T-helper 1 cell treated with Interleukin-12 subunit alpha and Interleukin-12 subunit beta and Interleukin-4 antibody, amounts not matched to agents 30 μg/mL and 1 μg/mL, for 36 hours (primary cell): ENCODE measurements around the gene PMP22.

Source experiments
- H3K27ac Mint-ChIP-seq: one replicate; pipeline ENCODE4 v1.8.0; 2021; ENCODE audit warnings: mild to moderate bottlenecking, mixed read lengths
- H3K27me3 Mint-ChIP-seq: one replicate; pipeline ENCODE4 v1.8.0; 2021; ENCODE audit warnings: low read depth, mixed read lengths
- H3K36me3 Mint-ChIP-seq: one replicate; pipeline ENCODE4 v1.8.0; 2021; ENCODE audit warnings: low read depth, mixed read lengths
- H3K4me1 Mint-ChIP-seq: one replicate; pipeline ENCODE4 v1.8.0; 2021; ENCODE audit warnings: low read depth, mixed read lengths
- H3K4me3 Mint-ChIP-seq: one replicate; pipeline ENCODE4 v1.8.0; 2021; ENCODE audit warnings: mild to moderate bottlenecking, moderate library complexity, mixed read lengths
- H3K9me3 Mint-ChIP-seq: one replicate; pipeline ENCODE4 v1.8.0; 2021; ENCODE audit warnings: mixed read lengths

PMP22 gene

GRCh38 chr17:15267996-15268395 lies 2.9 kb upstream of the PMP22 start:
- Mint-ChIP-seq H3K27me3 (peaks cover 48% of the 10 kb centered on the region), H3K27ac (no peak overlapping the region), H3K4me3 (no peak overlapping the region), H3K4me1 (peaks cover 7% of the 10 kb centered on the region), H3K9me3 (no peaks in the 10 kb centered on the region), H3K36me3 (no peaks in the 10 kb centered on the region)

- Mint-ChIP-seq H3K9me3 (no peaks in the 10 kb centered on the region), H3K27me3 (peaks cover 62% of the 10 kb centered on the region), H3K4me1 (peaks cover 7% of the 10 kb centered on the region), H3K36me3 (no peaks in the 10 kb centered on the region), H3K4me3 (no peak overlapping the region), H3K27ac (no peak overlapping the region)
Observed at GRCh38 chr17:15266325-15267125, 1.4 kb upstream of the PMP22 start.

- Mint-ChIP-seq H3K9me3 (no peaks in the 10 kb centered on the region), H3K36me3 (no peaks in the 10 kb centered on the region), H3K27me3 (peaks cover 80% of the 10 kb centered on the region), H3K4me3 (no peak overlapping the region), H3K4me1 (peaks cover 5% of the 10 kb centered on the region), H3K27ac (no peak overlapping the region)
Observed at GRCh38 chr17:15264542-15264941, 584 bp downstream of the PMP22 start.

GRCh38 chr17:15263680-15264079 lies 1.4 kb downstream of the PMP22 start:
- Mint-ChIP-seq H3K36me3 (no peaks in the 10 kb centered on the region), H3K4me3 (no peak overlapping the region), H3K9me3 (no peaks in the 10 kb centered on the region), H3K27ac (no peak overlapping the region), H3K27me3 (peaks cover 89% of the 10 kb centered on the region), H3K4me1 (peaks cover 5% of the 10 kb centered on the region)

GRCh38 chr17:15263206-15263579 lies 1.9 kb downstream of the PMP22 start:
- Mint-ChIP-seq H3K4me3 (no peak overlapping the region), H3K27me3 (peaks cover 93% of the 10 kb centered on the region), H3K4me1 (peaks cover 5% of the 10 kb centered on the region), H3K9me3 (no peaks in the 10 kb centered on the region), H3K36me3 (no peaks in the 10 kb centered on the region), H3K27ac (no peak overlapping the region)

- Mint-ChIP-seq H3K4me3 (peak overlapping the region; percentile 22), H3K27ac (no peak overlapping the region), H3K4me1 (peaks cover 6% of the 10 kb centered on the region), H3K27me3 (peaks cover 87% of the 10 kb centered on the region), H3K36me3 (no peaks in the 10 kb centered on the region), H3K9me3 (no peaks in the 10 kb centered on the region)
Observed at GRCh38 chr17:15262291-15263205, 2.6 kb downstream of the PMP22 start.

GRCh38 chr17:15261802-15262290 lies 3.3 kb downstream of the PMP22 start:
- no peak overlapping the region for H3K27ac Mint-ChIP-seq
- peaks cover 9% of the 10 kb centered on the region for H3K4me1 Mint-ChIP-seq
- no peaks in the 10 kb centered on the region for H3K36me3 Mint-ChIP-seq
- peaks cover 87% of the 10 kb centered on the region for H3K27me3 Mint-ChIP-seq
- H3K9me3 Mint-ChIP-seq, result no peaks in the 10 kb centered on the region
- no peak overlapping the region for H3K4me3 Mint-ChIP-seq

- Mint-ChIP-seq H3K9me3 (no peaks in the 10 kb centered on the region), H3K4me3 (peak overlapping the region; percentile 66), H3K36me3 (no peaks in the 10 kb centered on the region), H3K27me3 (peaks cover 87% of the 10 kb centered on the region), H3K4me1 (peaks cover 9% of the 10 kb centered on the region), H3K27ac (no peak overlapping the region)
Observed at GRCh38 chr17:15261258-15261801, 3.8 kb downstream of the PMP22 start.

- Mint-ChIP-seq H3K4me1 (peaks cover 9% of the 10 kb centered on the region), H3K27ac (no peak overlapping the region), H3K36me3 (no peaks in the 10 kb centered on the region), H3K9me3 (no peaks in the 10 kb centered on the region), H3K4me3 (peak overlapping the region; percentile 74), H3K27me3 (peaks cover 80% of the 10 kb centered on the region)
Observed at GRCh38 chr17:15260376-15261257, 4.5 kb downstream of the PMP22 start.

- Mint-ChIP-seq H3K4me1 (peaks cover 9% of the 10 kb centered on the region), H3K9me3 (no peaks in the 10 kb centered on the region), H3K27me3 (peaks cover 56% of the 10 kb centered on the region), H3K4me3 (no peak overlapping the region), H3K36me3 (no peaks in the 10 kb centered on the region), H3K27ac (no peak overlapping the region)
Observed at GRCh38 chr17:15257796-15258512, 7.2 kb downstream of the PMP22 start.

GRCh38 chr17:15257258-15257788 lies 7.8 kb downstream of the PMP22 start:
- peaks cover 9% of the 10 kb centered on the region for H3K4me1 Mint-ChIP-seq
- H3K9me3 Mint-ChIP-seq, result no peaks in the 10 kb centered on the region
- H3K27me3 Mint-ChIP-seq, result peaks cover 50% of the 10 kb centered on the region
- H3K27ac Mint-ChIP-seq, result no peak overlapping the region
- no peak overlapping the region for H3K4me3 Mint-ChIP-seq
- H3K36me3 Mint-ChIP-seq, result no peaks in the 10 kb centered on the region

- no peaks in the 10 kb centered on the region for H3K36me3 Mint-ChIP-seq
- peaks cover 43% of the 10 kb centered on the region for H3K27me3 Mint-ChIP-seq
- H3K4me3 Mint-ChIP-seq, result no peak overlapping the region
- H3K27ac Mint-ChIP-seq, result no peak overlapping the region
- H3K9me3 Mint-ChIP-seq, result no peaks in the 10 kb centered on the region
- H3K4me1 Mint-ChIP-seq, result peaks cover 9% of the 10 kb centered on the region
Observed at GRCh38 chr17:15256689-15257088, 8.4 kb downstream of the PMP22 start.

- peaks cover 9% of the 10 kb centered on the region for H3K4me1 Mint-ChIP-seq
- no peaks in the 10 kb centered on the region for H3K9me3 Mint-ChIP-seq
- H3K36me3 Mint-ChIP-seq, result no peaks in the 10 kb centered on the region
- no peak overlapping the region for H3K27ac Mint-ChIP-seq
- H3K4me3 Mint-ChIP-seq, result no peak overlapping the region
- peaks cover 37% of the 10 kb centered on the region for H3K27me3 Mint-ChIP-seq
Observed at GRCh38 chr17:15255713-15256454, 9.2 kb downstream of the PMP22 start.
